HG02943 (cell line): ENCODE measurements around the gene C3orf20.
"Not testable (repeated sequence)": the region's sequence is repeated elsewhere in the genome, so short reads cannot be mapped to it uniquely, and the experiment has no call there.

Source experiments
- ATAC-seq: cut with Tn5 transposase; IDR thresholded peaks from one replicate; pipeline ENCODE4 v1.9.1; 2021; ENCODE audit warnings: mild to moderate bottlenecking, low read depth, moderate library complexity; ENCODE audit not compliant: unreplicated experiment

Gene C3orf20

GRCh38 chr3:14808502-14809266 lies 133.7 kb downstream of the C3orf20 start:
- ATAC-seq: no peak

DNA sequence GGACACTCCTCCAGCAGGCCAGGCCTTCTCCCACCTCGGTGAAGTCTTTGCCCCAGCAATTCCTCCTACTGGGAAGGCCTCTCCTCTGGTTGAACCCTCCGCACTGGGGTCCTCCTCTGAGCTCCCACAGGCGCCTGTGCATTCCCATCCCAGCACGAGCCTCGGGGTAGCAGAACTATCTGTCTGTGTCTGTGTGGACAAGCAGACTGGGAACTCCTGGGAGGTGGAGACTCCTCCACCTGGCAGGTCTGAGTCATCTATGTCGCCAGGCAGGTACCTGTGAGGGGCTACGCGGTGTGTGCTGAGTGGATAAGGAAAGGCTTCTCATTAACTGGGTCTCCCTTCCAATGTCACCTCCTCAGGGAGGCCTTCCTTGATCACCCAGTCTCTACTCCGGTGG lies 134.7 kb downstream of the C3orf20 start:
- ATAC-seq: not testable (repeated sequence)

DNA sequence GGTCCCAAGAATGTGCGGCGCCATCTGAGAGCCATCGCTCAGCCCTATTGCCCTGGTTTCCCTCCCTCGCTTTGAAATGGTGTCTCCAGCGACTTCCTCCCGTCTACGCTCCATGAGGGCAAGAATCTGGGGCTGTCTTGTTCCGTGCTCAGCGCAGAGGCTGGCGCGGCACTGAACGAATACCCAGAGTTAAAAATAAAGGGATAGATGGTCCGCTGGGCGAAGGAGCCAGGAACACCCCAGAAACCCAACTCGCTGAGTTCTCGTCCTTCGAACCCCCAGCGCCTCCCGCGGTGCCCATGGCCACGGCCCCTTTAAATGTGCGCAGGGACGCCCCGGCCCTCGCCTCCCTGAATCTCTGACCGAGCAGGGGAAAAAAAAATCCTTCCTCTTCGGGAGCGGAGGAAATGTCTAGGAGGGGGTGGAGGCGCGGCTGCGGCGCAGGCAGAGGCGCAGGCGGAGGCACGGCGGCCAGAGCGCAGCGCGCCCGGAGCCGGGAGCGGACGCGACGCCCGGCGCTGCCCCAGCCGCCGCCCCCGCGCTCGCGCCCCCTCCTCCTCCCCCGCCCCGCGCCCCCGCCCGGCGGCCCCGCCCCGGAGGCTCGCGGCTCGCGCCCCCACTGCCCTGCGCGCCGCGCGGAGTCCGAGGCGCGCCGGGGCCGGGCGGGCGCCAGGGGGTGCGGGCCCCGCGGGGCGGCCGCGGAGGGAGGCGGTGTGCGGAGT lies 135.3 kb downstream of the C3orf20 start:
- ATAC-seq: no peak

GRCh38 chr3:14810801-14811661 lies 136.1 kb downstream of the C3orf20 start:
- ATAC-seq: no peak

- no peak for ATAC-seq
These were observed 136.7 kb downstream of the C3orf20 start for GRCh38 chr3:14811684-14812083.

DNA sequence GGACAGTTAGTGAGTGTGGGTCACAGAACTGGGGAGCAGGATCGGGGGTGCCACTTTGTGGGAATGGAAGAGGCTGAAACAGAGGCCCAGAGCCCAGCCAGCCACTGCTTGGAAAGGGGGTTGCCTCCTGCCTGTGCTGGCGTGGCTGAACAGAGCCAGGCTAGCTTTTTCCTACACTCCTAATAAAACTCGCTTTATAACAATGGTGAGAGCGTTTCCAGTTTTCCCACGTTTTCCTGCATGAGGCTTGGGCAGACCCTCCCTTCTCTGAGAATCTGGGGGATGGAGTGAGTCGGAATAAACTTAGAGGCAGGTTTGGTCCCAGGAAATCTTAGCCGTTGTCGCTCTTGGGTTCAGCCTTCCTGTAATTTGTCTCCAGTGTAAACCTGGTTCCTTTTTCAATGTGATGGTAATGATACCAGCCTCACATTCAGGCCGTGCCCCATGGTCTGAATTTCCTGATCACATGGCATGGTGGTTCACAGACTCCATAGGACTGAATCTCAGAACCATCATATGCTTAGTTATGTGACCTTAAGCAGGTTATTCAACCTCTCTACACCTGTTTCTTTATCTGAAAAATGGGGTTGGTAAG lies 137.4 kb downstream of the C3orf20 start:
- no peak for ATAC-seq

DNA sequence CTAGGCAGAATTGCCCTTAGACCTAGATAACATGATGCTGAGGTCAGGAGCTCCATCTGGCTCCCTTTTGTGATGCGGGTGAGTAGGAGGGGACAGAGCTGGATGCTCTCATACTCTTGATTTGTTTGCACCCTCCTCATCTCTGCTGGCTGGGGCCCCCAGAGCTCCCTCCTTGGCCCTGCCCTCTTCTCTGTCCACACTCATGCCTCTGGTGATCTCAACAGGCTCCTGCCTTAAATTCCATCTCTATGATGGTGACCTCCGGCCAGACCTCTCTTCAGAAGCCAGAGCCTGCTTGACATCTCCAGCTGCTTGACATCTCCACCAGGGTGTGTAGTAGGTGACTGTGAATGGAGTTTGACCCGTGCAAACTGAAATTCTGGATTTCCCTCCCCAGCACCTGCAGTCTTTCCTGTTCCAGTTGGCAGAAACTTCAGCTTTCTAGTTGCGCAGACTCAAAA lies 139.5 kb downstream of the C3orf20 start:
- no peak for ATAC-seq

- ATAC-seq: no peak
These were observed 141.4 kb downstream of the C3orf20 start for GRCh38 chr3:14816359-14816758.

GRCh38 chr3:14818804-14819500 lies 144.0 kb downstream of the C3orf20 start, which contains the start of gene FGD5:
FGD5 (plus strand) TSS chr3:14818962; CDS start chr3:14819072, 110 bp downstream.
- no peak for ATAC-seq

- no peak for ATAC-seq
These were observed 144.7 kb downstream of the C3orf20 start for GRCh38 chr3:14819671-14820070.

- ATAC-seq: no peak
These were observed 145.2 kb downstream of the C3orf20 start for GRCh38 chr3:14820156-14820555.

DNA sequence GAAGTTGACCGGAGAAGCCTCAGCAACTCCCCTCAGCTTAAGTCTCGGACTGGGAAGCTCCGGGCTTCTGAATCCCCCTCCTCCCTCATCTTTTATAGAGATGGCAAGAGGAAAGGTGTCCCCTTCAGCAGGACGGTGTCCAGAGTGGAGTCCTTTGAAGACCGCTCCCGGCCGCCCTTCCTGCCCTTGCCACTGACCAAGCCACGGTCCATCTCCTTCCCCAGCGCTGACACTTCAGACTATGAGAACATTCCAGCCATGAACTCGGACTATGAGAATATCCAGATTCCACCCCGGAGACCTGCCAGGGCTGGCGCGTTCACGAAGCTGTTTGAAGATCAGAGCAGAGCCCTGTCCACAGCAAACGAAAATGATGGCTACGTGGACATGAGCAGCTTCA lies 146.2 kb downstream of the C3orf20 start:
- no peak for ATAC-seq

DNA sequence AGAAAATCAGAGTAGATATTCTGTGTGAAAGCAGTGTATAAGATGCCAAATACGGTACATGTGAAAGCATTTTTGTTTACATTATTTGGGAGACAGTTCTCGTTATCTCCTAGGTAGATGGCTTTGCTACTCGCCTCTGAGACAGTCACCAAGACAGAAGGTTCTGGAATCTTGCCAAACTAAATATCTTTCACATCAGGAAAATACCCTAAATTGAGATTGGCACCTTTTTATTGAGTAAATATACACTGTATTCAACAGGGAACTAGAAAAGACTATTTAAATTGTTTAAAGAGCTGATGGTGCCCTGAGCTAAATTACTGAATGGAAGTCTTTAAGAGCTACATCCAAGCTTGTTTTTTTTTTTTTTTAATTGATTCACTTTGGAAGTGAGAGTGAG lies 147.2 kb downstream of the C3orf20 start:
- no peak for ATAC-seq
